Heart left ventricle (tissue), 16 donors: ENCODE results near the gene VAMP3. TPM values are rescaled to one million over a fixed set of nuclear protein-coding genes. Genes with fewer than 3 reads are reported as not detected.

ENCODE experiments used
- ATAC-seq, 4 donors: fragments of 200-7000 bp; cut with Tn5 transposase; one replicate each; pipeline ENCODE4 v1.9.1; 2020 to 2022; ENCODE audit warnings: moderate library complexity in 4 of 4, mild to moderate bottlenecking in 3 of 4, moderate number of reproducible peaks in 1 of 4
- DNase-seq, 5 donors: peaks; one replicate each; pipeline ENCODE4 v3.0.0-alpha.2; 2020
- H3K27ac ChIP-seq, 12 donors: fragments of 200-600 bp; sonication (generic) in 4 of 12; one replicate each; pipeline versions ENCODE4 v1.5.0 to v1.8.0; 2016 to 2022; ENCODE audit warnings: mild to moderate bottlenecking in 2 of 12
- H3K27me3 ChIP-seq, 9 donors: fragments of 200-600 bp; sonication (generic) in 2 of 9; one replicate each; pipeline versions ENCODE4 v1.5.1 to v1.8.0; 2016 to 2022; ENCODE audit warnings: mild to moderate bottlenecking in 3 of 9
- H3K36me3 ChIP-seq, 9 donors: fragments of 200-600 bp; sonication (generic) in 2 of 9; one replicate each; pipeline versions ENCODE4 v1.5.0 to v1.8.0; 2018 to 2022; ENCODE audit warnings: mild to moderate bottlenecking in 2 of 9
- H3K4me1 ChIP-seq, 12 donors: fragments of 200-600 bp; sonication (generic) in 4 of 12; one replicate each; pipeline versions ENCODE4 v1.5.0 to v1.8.0; 2016 to 2022; ENCODE audit warnings: mild to moderate bottlenecking in 3 of 12
- H3K4me3 ChIP-seq, 12 donors: fragments of 200-600 bp; sonication (generic) in 4 of 12; one replicate each; pipeline versions ENCODE4 v1.5.0 to v1.8.0; 2017 to 2022; ENCODE audit warnings: mild to moderate bottlenecking in 9 of 12, moderate library complexity in 4 of 12
- H3K9me3 ChIP-seq, 12 donors: fragments of 200-600 bp; sonication (generic) in 4 of 12; one replicate each; pipeline versions ENCODE4 v1.5.0 to v1.8.0; 2016 to 2022; ENCODE audit warnings: mild to moderate bottlenecking in 1 of 12
- POLR2A ChIP-seq, 2 donors: fragments of 450-650 bp; IDR thresholded peaks; one replicate each; pipeline ENCODE4 v1.6.1; 2017; ENCODE audit warnings: antibody characterized with exemption in 2 of 2, mild to moderate bottlenecking in 2 of 2, moderate library complexity in 2 of 2
- WGBS, 4 donors: extraction: QIAGEN DNeasy Blood & Tissue Kit in 2 of 4; methylation state at CpG; one replicate each; pipeline versions ENCODE4 v1.1.5 to v1.1.7; 2013 to 2018; 5-methylcytosine and 5-hydroxymethylcytosine counted together
- intact Hi-C, 10 donors: fragments of 100-400 bp; cut with DNase I; formaldehyde crosslinking; loops; one replicate each; pipeline versions ENCODE4 v1.11.1 to v1.14.2; 2022
- polyA plus RNA-seq, 2 donors: library from polyadenylated mRNA; stranded (reverse); fragments of 200-250 nt; gene quantifications; one replicate each; pipeline ENCODE4 v1.2.3, GENCODE V29; 2013
- total RNA-seq, 9 donors: library from RNA; depleted of rRNA in 2 of 9; stranded (reverse); fragments of >200 nt in 2 of 9; fragmentation: NEBNext Ultra II Directional in 3 of 9; extraction: Animal tissue kit (Norgen Biotek cat#: 25700) in 3 of 9; gene quantifications; one replicate each; pipeline versions ENCODE4 v1.1.0 to v1.2.4, GENCODE V29; 2016 to 2023
- TF ChIP-seq, protein P1 (sequence below), 12 donors: fragments of 200-600 bp; sonication (generic) in 4 of 12; IDR thresholded peaks; one replicate each; pipeline versions ENCODE4 v1.5.0 to v1.8.0; 2018 to 2022; ENCODE audit warnings: antibody characterized with exemption in 12 of 12, mild to moderate bottlenecking in 5 of 12
- donor health status: ischemic (EF 13 %, LVEDD 7.1; RV severe dilation, severe dysfunction).
- donor health status: healthy with polysubstance abuse.
- donor health status: DM: no; HTN: yes; CAD: no.
- donor health status: DM: no; HTN: no; CAD: no.
- donor health status: ischemic (EF 25% LVEDD 6.9; RV normal size, moderate dysfunction).
- donor health status: ischemic (EF 25% LVEDD 5.7; RV mildly dilated, moderate dysfunction).
- donor health status: healthy.
- donor health status: DM: yes; HTN: yes; CAD: no.
- donor health status: ischemic (EF 35%, LVEDD 5.7; RV mildly dilated, moderate dysfunction).
- donor health status: nonischemic (EF 11% LVEDD 7.7; RV severe dilation, severe dysfunction).
- donor health status: DM: yes; HTN: yes; CAD: no.
- donor health status: PGD.
- donor health status: ischemic (EF 29% LVEDD 5.4; RV normal size, mild dysfunction).
- donor health status: nonischemic (EF 23%, LVEDD 6.1; RV moderate dilation, normal function).

VAMP3 gene
- total and polyA plus RNA-seq, 11 donors: 40.2 to 100 (median 70.9) TPM

DNA sequence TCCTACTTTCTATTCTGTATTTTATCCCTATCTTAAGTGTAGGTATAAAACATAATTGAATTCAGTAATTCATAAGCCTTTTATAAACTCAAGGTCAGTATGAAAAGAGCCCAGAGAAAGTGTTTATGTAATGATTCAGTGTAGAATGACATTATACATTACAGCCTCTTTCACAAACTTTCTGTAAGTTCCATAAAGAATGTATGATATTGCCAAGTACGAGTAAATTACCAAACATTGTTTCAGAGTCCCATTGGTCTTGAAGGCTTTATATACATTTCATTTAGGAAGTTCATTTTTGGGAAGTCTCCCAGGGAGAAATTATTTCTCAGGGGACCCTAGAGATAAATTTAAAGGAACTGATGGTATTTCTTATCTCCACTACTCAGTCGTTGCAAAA, 37.8 kb upstream of the VAMP3 start:
- TF ChIP-seq, protein P1, sequence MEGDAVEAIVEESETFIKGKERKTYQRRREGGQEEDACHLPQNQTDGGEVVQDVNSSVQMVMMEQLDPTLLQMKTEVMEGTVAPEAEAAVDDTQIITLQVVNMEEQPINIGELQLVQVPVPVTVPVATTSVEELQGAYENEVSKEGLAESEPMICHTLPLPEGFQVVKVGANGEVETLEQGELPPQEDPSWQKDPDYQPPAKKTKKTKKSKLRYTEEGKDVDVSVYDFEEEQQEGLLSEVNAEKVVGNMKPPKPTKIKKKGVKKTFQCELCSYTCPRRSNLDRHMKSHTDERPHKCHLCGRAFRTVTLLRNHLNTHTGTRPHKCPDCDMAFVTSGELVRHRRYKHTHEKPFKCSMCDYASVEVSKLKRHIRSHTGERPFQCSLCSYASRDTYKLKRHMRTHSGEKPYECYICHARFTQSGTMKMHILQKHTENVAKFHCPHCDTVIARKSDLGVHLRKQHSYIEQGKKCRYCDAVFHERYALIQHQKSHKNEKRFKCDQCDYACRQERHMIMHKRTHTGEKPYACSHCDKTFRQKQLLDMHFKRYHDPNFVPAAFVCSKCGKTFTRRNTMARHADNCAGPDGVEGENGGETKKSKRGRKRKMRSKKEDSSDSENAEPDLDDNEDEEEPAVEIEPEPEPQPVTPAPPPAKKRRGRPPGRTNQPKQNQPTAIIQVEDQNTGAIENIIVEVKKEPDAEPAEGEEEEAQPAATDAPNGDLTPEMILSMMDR (IDR thresholded peaks at IDR 0.05): no peak
- TF ChIP-seq POLR2A (IDR thresholded peaks at IDR 0.05): no peak
- WGBS, 4 donors: 78 to 85% (median 79%) methylated on average over 2 of the region's 2 CpGs
- no peak for ATAC-seq
- no peak overlapping the region for H3K27ac ChIP-seq
- H3K4me1 ChIP-seq: no peaks in the 10 kb centered on the region
- no peak for DNase-seq
- peaks cover 0 to 27% (median 13%) of the 10 kb centered on the region in 9 donors for H3K36me3 ChIP-seq
- intact Hi-C loops: no loop called here
- H3K27me3 ChIP-seq: no peaks in the 10 kb centered on the region
- no peak overlapping the region for H3K4me3 ChIP-seq
- no peaks in the 10 kb centered on the region for H3K9me3 ChIP-seq

DNA sequence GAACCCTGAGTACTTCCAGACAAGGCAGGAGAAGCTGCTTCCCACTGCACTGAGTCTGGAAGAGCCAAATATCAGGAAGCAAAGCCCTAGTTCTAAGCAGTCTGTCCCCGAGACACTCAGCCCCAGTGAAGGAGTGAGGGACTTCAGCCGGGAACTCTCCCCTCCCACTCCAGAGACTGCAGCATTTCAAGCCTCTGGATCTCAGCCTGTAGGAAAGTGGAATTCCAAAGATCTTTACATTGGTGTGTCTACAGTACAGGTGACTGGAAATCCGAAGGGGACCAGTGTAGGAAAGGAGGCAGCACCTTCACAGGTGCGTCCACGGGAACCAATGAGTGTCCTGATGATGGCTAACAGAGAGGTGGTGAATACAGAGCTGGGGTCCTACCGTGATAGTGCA, 33.1 kb upstream of the VAMP3 start:
- no peak overlapping the region for H3K4me3 ChIP-seq
- no peaks in the 10 kb centered on the region for H3K9me3 ChIP-seq
- peaks cover 0 to 37% (median 18%) of the 10 kb centered on the region in 9 donors for H3K36me3 ChIP-seq
- WGBS, 4 donors: 90 to 96% (median 96%) methylated on average over 6 of the region's 6 CpGs
- no peaks in the 10 kb centered on the region for H3K27me3 ChIP-seq
- intact Hi-C loops: no loop called here
- DNase-seq: no peak
- no peak for ATAC-seq
- no peaks in the 10 kb centered on the region for H3K4me1 ChIP-seq
- no peak overlapping the region for H3K27ac ChIP-seq
- TF ChIP-seq, protein P1 (IDR thresholded peaks at IDR 0.05): no peak
- no peak for TF ChIP-seq POLR2A (IDR thresholded peaks at IDR 0.05)

DNA sequence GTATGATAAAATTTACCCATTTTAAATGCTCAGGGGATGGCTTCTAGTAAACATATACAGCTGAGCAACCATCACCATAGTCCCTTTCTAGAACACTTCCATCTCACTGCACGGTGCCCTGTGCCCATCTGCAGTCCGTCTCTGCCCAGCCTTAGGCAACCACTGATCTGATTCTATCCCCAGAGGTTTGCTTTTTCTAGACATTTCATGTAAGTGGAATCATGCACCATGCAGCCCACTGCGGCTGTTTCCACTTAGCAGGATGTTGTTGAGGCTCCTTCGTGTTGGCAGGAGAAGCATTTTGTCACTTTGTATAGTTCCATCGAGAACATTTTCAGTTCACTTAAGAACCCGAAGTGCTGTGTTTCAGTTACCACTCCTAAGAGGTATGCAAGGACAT, 27.8 kb upstream of the VAMP3 start:
- TF ChIP-seq POLR2A (IDR thresholded peaks at IDR 0.05): no peak
- TF ChIP-seq, protein P1 (IDR thresholded peaks at IDR 0.05): no peak
- WGBS, 4 donors: 92 to 94% (median 93%) methylated on average over 6 of the region's 6 CpGs

DNA sequence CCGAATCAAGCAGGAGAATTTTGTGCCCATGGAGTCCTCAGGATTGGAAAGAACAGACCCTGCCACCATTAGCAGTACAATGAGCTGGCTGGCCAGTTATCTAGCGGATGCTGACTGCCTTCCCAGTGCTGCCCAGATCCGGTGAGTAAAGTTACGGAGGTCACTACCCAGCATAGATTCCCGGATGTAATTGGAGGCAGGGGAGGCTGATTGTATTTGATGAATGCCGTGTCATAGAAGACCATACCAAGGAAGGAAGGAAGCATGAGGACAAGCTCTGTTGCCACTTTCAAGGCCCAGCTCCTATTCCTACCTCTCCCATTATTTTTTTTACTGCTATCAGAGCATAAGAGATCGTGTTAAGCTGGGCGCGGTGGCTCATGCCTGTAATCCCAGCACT, 26.2 kb upstream of the VAMP3 start:
- Histone ChIP-seq H3K36me3 (peaks cover 0 to 37% (median 7%) of the 10 kb centered on the region in 9 donors), H3K4me3 (no peak overlapping the region), H3K4me1 (no peaks in the 10 kb centered on the region), H3K27ac (no peak overlapping the region), H3K27me3 (no peaks in the 10 kb centered on the region), H3K9me3 (no peaks in the 10 kb centered on the region)
- intact Hi-C loops: loop anchor here in 1 of 10 donors (5.0 kb wide), 1 partner anchor 48 kb away; no protein-coding TSS in a partner anchor
- no peak for DNase-seq
- 92 to 95% (median 93%) methylated on average over 9 of the region's 9 CpGs for WGBS, 4 donors
- ATAC-seq: no peak
- no peak for TF ChIP-seq POLR2A (IDR thresholded peaks at IDR 0.05)
- TF ChIP-seq, protein P1 (IDR thresholded peaks at IDR 0.05): no peak

More for the DNA sequence above, 27.8 kb upstream of the VAMP3 start:
- Histone ChIP-seq H3K27me3 (no peaks in the 10 kb centered on the region), H3K4me3 (no peak overlapping the region), H3K4me1 (no peaks in the 10 kb centered on the region), H3K9me3 (no peaks in the 10 kb centered on the region), H3K27ac (no peak overlapping the region), H3K36me3 (peaks cover 0 to 40% (median 9%) of the 10 kb centered on the region in 9 donors)
- intact Hi-C loops: loop anchor here in 1 of 10 donors (5.0 kb wide), 1 partner anchor 46 kb away; no protein-coding TSS in a partner anchor
- DNase-seq (no peak), ATAC-seq (no peak)
